Parathyroid adenoma (tissue), 2 donors: ENCODE measurements around the gene LGR5.

Experiments
- H2AFZ ChIP-seq: fragments of 300-600 bp; sonication (generic); one replicate; pipeline ENCODE4 v1.7.0; 2017; ENCODE audit warnings: antibody characterized with exemption, mild to moderate bottlenecking
- H3K27ac ChIP-seq: fragments of 300-600 bp; sonication (generic); one replicate; pipeline ENCODE4 v1.7.0; 2017
- H3K27me3 ChIP-seq: fragments of 300-600 bp; sonication (generic); one replicate; pipeline ENCODE4 v1.7.0; 2017; ENCODE audit warnings: low read length; ENCODE audit not compliant: control insufficient read depth, insufficient read depth
- H3K36me3 ChIP-seq: fragments of 300-600 bp; sonication (generic); one replicate; pipeline ENCODE4 v1.7.0; 2017; ENCODE audit warnings: low read length; ENCODE audit not compliant: control insufficient read depth, insufficient read depth
- H3K4me1 ChIP-seq: fragments of 300-600 bp; sonication (generic); one replicate; pipeline ENCODE4 v1.7.0; 2017; ENCODE audit warnings: control low read depth
- H3K4me2 ChIP-seq: fragments of 300-600 bp; sonication (generic); one replicate; pipeline ENCODE4 v1.7.0; 2017; ENCODE audit warnings: low read length
- H3K4me3 ChIP-seq: fragments of 300-600 bp; sonication (generic); one replicate; pipeline ENCODE4 v1.7.0; 2017; ENCODE audit warnings: low read depth, low read length
- H3K79me2 ChIP-seq: fragments of 300-600 bp; sonication (generic); one replicate; pipeline ENCODE4 v1.7.0; 2017; ENCODE audit warnings: control low read depth
- H3K9ac ChIP-seq: fragments of 300-600 bp; sonication (generic); one replicate; pipeline ENCODE4 v1.7.0; 2017; ENCODE audit warnings: mild to moderate bottlenecking
- H3K9me3 ChIP-seq: fragments of 300-600 bp; sonication (generic); one replicate; pipeline ENCODE4 v1.7.0; 2017; ENCODE audit warnings: low read length; ENCODE audit not compliant: control insufficient read depth
- TF ChIP-seq, protein P1 (sequence below): fragments of 300-600 bp; sonication (generic); IDR thresholded peaks from one replicate; pipeline ENCODE4 v1.7.0; 2017; ENCODE audit warnings: antibody characterized with exemption, mild to moderate bottlenecking
- donor health status: primary hyperparathyroidism.

LGR5 gene

DNA sequence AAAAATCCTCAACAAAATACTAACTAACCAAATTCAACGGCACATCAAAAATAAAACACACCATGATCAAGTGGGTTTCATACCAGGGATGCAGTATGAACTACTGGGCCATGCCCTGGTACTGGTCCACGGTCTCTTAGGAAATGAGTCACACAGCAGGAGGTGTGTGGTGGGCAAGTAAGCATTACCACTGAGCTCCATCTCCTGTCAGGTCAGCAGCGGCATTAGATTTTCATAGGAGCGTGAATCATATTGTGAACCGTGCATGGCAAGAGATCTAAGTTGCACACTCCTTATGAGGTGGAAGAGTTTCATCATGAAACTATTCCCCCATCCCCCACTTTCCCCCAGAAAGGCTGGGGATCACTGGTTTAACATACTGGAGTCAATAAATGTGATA is 6.7 kb upstream of the LGR5 start:
- H3K4me3 ChIP-seq: no peak overlapping the region
- no peak overlapping the region for H3K9ac ChIP-seq
- no peak overlapping the region for H2AFZ ChIP-seq
- no peaks in the 10 kb centered on the region for H3K9me3 ChIP-seq
- no peak overlapping the region for H3K4me2 ChIP-seq
- no peaks in the 10 kb centered on the region for H3K79me2 ChIP-seq
- no peaks in the 10 kb centered on the region for H3K27me3 ChIP-seq
- TF ChIP-seq, protein P1, sequence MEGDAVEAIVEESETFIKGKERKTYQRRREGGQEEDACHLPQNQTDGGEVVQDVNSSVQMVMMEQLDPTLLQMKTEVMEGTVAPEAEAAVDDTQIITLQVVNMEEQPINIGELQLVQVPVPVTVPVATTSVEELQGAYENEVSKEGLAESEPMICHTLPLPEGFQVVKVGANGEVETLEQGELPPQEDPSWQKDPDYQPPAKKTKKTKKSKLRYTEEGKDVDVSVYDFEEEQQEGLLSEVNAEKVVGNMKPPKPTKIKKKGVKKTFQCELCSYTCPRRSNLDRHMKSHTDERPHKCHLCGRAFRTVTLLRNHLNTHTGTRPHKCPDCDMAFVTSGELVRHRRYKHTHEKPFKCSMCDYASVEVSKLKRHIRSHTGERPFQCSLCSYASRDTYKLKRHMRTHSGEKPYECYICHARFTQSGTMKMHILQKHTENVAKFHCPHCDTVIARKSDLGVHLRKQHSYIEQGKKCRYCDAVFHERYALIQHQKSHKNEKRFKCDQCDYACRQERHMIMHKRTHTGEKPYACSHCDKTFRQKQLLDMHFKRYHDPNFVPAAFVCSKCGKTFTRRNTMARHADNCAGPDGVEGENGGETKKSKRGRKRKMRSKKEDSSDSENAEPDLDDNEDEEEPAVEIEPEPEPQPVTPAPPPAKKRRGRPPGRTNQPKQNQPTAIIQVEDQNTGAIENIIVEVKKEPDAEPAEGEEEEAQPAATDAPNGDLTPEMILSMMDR: no peak
- no peaks in the 10 kb centered on the region for H3K36me3 ChIP-seq
- no peak overlapping the region for H3K27ac ChIP-seq
- no peaks in the 10 kb centered on the region for H3K4me1 ChIP-seq

DNA sequence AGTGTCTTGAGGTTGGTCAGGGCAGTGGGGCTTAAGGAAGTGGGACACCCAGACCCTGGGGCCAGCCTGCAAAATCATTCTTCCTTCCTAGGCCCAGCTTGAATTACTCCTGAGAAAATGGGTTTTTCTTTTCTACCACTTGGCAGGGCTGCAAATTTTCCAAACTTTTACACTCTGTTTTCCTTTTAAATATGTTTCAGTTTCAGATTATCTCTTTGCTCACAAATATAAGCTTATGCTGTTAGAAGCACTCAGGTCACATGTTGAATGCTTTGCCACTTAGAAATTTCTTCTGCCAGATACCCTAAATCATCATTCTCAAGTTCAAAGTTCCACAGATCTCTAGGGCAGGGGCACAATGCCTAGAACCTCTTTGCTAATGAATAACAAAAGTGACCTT is 2.9 kb upstream of the LGR5 start:
- H3K27ac ChIP-seq: no peak overlapping the region
- no peaks in the 10 kb centered on the region for H3K4me1 ChIP-seq
- TF ChIP-seq, protein P1: no peak
- no peak overlapping the region for H2AFZ ChIP-seq
- no peaks in the 10 kb centered on the region for H3K27me3 ChIP-seq
- H3K79me2 ChIP-seq: no peaks in the 10 kb centered on the region
- H3K4me2 ChIP-seq: no peak overlapping the region
- H3K4me3 ChIP-seq: no peak overlapping the region
- no peaks in the 10 kb centered on the region for H3K36me3 ChIP-seq
- H3K9ac ChIP-seq: no peak overlapping the region
- no peaks in the 10 kb centered on the region for H3K9me3 ChIP-seq

DNA sequence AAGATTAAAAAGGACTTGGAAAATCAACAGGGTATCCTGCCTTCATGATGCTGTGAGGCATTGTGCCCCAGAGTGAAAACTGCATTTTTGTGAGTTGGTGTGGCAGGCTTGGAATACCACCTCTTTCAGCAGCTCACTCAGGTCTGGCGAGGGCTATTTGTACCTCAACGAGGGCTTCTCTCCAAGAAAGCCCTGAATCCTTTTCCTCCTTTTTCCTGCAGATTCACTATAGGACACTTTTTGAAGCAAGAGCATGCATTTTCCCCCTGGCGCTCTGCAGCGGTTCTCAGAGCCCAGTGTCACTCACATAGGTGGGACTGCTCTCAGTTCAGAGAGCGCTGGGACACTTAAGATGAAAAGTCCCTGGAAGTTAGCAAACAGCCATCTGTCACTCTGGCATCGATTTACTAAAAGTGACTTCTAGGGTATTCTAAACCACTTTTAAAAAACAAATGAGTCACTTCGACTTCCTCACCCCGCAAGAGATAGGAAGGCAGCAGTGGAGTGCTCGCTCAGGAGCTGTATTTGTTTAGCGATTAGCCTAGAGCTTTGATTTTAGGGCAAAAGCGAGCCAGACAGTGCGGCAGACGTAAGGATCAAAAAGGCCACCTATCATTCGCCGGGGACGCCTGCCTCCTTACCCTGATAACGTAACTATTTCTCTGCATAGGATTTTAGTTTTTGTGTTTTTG is 782 bp upstream of the LGR5 start:
- Histone ChIP-seq H3K79me2 (no peaks in the 10 kb centered on the region), H3K27ac (no peak overlapping the region), H2AFZ (peak overlapping the region; percentile 28), H3K36me3 (no peaks in the 10 kb centered on the region), H3K9ac (no peak overlapping the region), H3K9me3 (no peaks in the 10 kb centered on the region), H3K4me2 (peak overlapping the region; percentile 66), H3K4me3 (peak overlapping the region; percentile 25), H3K4me1 (no peaks in the 10 kb centered on the region), H3K27me3 (no peaks in the 10 kb centered on the region)
- TF ChIP-seq, protein P1: no peak

DNA sequence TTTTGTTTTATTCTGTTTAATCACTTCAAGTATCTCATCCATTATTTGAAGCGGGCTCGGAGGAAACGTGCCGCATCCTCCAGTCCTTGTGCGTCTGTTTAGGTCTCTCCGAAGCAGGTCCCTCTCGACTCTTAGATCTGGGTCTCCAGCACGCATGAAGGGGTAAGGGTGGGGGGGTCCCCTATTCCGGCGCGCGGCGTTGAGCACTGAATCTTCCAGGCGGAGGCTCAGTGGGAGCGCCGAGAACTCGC is 311 bp upstream of the LGR5 start:
- peak overlapping the region; percentile 25 for H3K4me3 ChIP-seq
- TF ChIP-seq, protein P1: no peak
- H3K4me2 ChIP-seq: peak overlapping the region; percentile 66
- H3K27me3 ChIP-seq: no peaks in the 10 kb centered on the region
- H3K27ac ChIP-seq: no peak overlapping the region
- H3K9me3 ChIP-seq: no peaks in the 10 kb centered on the region
- H3K4me1 ChIP-seq: no peaks in the 10 kb centered on the region
- H3K79me2 ChIP-seq: no peaks in the 10 kb centered on the region
- H3K36me3 ChIP-seq: no peaks in the 10 kb centered on the region
- peak overlapping the region; percentile 28 for H2AFZ ChIP-seq
- H3K9ac ChIP-seq: no peak overlapping the region

DNA sequence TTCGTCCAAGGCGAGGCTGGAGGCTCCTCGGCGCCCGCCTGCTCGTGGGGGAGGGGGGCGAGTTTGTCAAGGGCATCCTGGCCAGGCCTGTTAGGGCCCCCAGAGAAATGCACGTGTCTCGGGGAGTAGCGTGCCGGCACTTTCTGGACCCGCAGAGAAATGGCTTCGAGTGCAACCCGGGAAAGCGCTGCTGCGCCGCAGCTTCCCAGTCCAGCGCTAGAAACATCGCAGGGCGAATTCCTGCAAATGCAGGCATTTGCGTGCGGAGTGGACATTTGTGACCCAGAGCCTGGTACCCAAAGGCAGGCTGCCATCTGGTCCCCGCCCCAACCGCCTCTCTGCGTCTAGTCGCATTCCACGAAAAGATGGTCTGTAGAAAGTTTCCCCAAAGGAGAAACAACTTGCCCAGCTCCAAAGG is 756 bp downstream of the LGR5 start:
- no peaks in the 10 kb centered on the region for H3K36me3 ChIP-seq
- no peaks in the 10 kb centered on the region for H3K9me3 ChIP-seq
- peak overlapping the region; percentile 66 for H3K4me2 ChIP-seq
- H3K27ac ChIP-seq: no peak overlapping the region
- no peaks in the 10 kb centered on the region for H3K79me2 ChIP-seq
- H3K4me1 ChIP-seq: no peaks in the 10 kb centered on the region
- TF ChIP-seq, protein P1: no peak
- H3K27me3 ChIP-seq: no peaks in the 10 kb centered on the region
- H2AFZ ChIP-seq: peak overlapping the region; percentile 0
- peak overlapping the region; percentile 25 for H3K4me3 ChIP-seq
- no peak overlapping the region for H3K9ac ChIP-seq
